ENCODE results near the gene DAGLA. TPM values are rescaled to one million over a fixed set of nuclear protein-coding genes. Genes with fewer than 3 reads are reported as not detected.

Gene DAGLA
- total and polyA plus RNA-seq, 2 experiments from 2014 or later, result 1.3 TPM

DNA sequence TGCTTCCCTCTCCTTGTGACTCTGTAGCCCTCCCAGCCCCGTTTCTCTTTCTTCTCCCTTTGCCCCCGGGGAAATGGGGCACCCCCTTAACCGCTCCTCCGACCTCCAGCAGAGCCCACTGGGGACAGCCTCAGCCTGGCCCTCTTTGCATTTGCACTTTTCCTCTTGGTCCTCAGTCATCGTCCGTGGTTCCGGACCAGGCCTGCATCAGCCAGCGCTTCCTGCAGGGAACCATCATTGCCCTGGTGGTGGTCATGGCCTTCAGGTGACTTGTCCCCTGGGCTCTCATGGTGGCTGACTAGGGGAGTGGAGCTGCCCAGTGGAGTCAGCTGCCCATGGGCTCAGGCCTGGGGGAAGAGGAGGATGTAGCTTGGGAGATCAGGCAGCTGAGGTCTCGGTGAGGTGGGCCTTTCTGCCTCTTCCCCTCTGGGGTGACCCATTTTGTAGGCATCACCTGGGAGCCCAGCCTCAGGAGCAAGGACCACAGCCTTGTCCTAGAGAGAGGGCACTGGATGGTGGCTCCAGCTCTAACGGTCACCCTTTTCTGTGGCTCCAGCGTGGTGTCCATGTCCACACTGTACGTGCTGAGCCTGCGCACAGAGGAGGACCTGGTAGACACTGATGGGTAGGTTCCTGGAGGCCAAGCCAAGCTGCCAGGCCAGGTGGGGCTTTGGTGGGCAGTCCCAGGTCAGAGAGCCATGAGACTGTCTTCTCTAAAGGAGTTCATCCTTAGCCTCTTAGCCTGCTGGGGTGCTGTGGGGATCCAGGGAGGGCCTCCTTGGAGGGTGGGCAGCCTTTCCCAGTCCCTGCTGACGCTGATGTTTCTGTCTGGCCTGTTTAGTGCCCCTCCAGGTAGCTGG, 99.7 kb downstream of the DAGLA start:
- Histone ChIP-seq H3K4me2 (ENCODE audit: unreplicated experiment) (no peak overlapping the region), H3K9me2 (ENCODE audit: insufficient read depth) (no peaks in the 10 kb centered on the region), H3K9me3 (ENCODE audit: low read depth) (no peaks in the 10 kb centered on the region), H3K27ac (no peak overlapping the region), H2AFZ (no peak overlapping the region), H3K4me3 (no peak overlapping the region), H3K4me1 (ENCODE audit: insufficient read depth) (no peaks in the 10 kb centered on the region), H3F3A (ENCODE audit: insufficient read depth) (no peaks in the 10 kb centered on the region), H3K27me3 (replicated peaks; ENCODE audit: insufficient read depth) (no peaks in the 10 kb centered on the region), H3K9ac (no peak overlapping the region), H3K79me2 (ENCODE audit: insufficient read depth) (no peaks in the 10 kb centered on the region), H4K20me1 (ENCODE audit: insufficient read depth) (no peaks in the 10 kb centered on the region), H3K36me3 (ENCODE audit: low read depth) (no peaks in the 10 kb centered on the region)
- in situ Hi-C loops (cut with MboI), result no loop called here
- TF ChIP-seq EZH2phosphoT487 (IDR thresholded peaks at IDR 0.05; ENCODE audit: insufficient read depth, low read depth) (no peak), EZH2 (IDR thresholded peaks at IDR 0.05; ENCODE audit: insufficient read depth, poor library complexity, severe bottlenecking) (no peak)
- 71 to 79% methylated on average over 14 of the region's 14 CpGs for WGBS, 2 experiments (ENCODE audit: low coverage in 1 of 2, low lambda C conversion rate in 2 of 2, missing lambda C conversion rate in 2 of 2)
- no peak for DNase-seq

DNA sequence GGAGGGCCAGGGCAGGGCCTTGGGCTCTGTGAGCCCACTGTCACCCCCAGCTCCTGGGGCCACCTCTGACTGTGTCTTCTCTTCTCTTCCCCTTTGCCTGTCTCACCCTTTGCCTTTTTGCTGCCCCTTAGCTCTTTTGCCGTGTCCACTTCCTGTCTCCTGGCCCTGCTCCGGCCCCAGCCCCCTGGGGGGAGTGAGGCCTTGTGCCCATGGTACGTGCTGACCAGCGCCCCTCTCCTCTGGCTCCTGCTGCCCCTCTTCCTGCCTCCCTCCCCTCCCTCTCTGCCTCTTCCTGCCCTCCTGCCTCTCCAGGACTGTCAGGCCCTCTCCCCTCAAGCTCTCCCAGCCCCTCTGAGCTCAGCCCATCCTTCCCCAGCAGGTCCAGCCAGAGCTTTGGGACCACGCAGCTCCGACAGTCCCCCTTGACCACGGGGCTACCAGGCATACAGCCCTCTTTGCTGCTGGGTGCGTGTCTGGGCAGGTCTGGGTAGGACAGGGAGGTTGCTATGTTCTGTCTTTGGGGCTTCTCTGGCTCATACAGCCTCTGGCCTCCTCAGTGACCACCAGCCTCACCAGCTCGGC, 100.5 kb downstream of the DAGLA start:
- Histone ChIP-seq H3K9ac (no peak overlapping the region), H2AFZ (no peak overlapping the region), H3K4me2 (ENCODE audit: unreplicated experiment) (no peak overlapping the region), H3K79me2 (ENCODE audit: insufficient read depth) (no peaks in the 10 kb centered on the region), H3K27ac (no peak overlapping the region), H3K36me3 (ENCODE audit: low read depth) (no peaks in the 10 kb centered on the region), H3K4me1 (ENCODE audit: insufficient read depth) (no peaks in the 10 kb centered on the region), H4K20me1 (ENCODE audit: insufficient read depth) (no peaks in the 10 kb centered on the region), H3K9me3 (ENCODE audit: low read depth) (no peaks in the 10 kb centered on the region), H3K27me3 (replicated peaks; ENCODE audit: insufficient read depth) (no peaks in the 10 kb centered on the region), H3K4me3 (no peak overlapping the region), H3K9me2 (ENCODE audit: insufficient read depth) (no peaks in the 10 kb centered on the region), H3F3A (ENCODE audit: insufficient read depth) (no peaks in the 10 kb centered on the region)
- in situ Hi-C loops (cut with MboI), result no loop called here
- WGBS, 2 experiments (ENCODE audit: low coverage in 1 of 2, low lambda C conversion rate in 2 of 2, missing lambda C conversion rate in 2 of 2), result 65 to 70% methylated on average over 8 to 9 of the region's 9 CpGs
- DNase-seq, result no peak
- TF ChIP-seq EZH2phosphoT487 (IDR thresholded peaks at IDR 0.05; ENCODE audit: insufficient read depth, low read depth) (no peak), EZH2 (IDR thresholded peaks at IDR 0.05; ENCODE audit: insufficient read depth, poor library complexity, severe bottlenecking) (no peak)

DNA sequence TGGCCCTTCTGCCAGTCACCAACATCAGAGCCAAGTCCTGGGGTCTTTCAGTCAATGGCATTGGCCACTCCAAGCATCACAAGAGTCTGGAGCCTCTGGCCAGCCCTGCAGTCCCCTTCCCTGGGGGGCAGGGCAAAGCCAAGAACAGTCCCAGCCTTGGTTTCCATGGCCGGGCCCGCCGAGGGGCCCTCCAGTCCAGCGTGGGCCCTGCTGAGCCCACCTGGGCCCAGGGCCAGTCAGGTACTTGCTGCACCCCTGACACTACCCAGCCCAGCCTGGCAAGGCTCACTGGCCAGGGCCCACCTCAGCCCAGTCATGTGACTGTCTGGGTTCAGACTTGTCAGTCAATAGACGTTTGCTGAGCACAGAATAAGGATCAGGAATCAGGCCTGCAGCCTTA, 101.4 kb downstream of the DAGLA start:
- no peak overlapping the region for H3K4me2 ChIP-seq (ENCODE audit: unreplicated experiment)
- WGBS, 2 experiments (ENCODE audit: low coverage in 1 of 2, low lambda C conversion rate in 2 of 2, missing lambda C conversion rate in 2 of 2), result 88 to 92% methylated on average over 5 of the region's 5 CpGs
- in situ Hi-C loops (cut with MboI), result no loop called here
- no peak for DNase-seq
- H3K9me2 ChIP-seq (ENCODE audit: insufficient read depth), result no peaks in the 10 kb centered on the region
- H3K79me2 ChIP-seq (ENCODE audit: insufficient read depth), result no peaks in the 10 kb centered on the region
- no peak overlapping the region for H3K4me3 ChIP-seq
- H3K27me3 ChIP-seq (replicated peaks; ENCODE audit: insufficient read depth), result no peaks in the 10 kb centered on the region
- no peaks in the 10 kb centered on the region for H3F3A ChIP-seq (ENCODE audit: insufficient read depth)
- no peaks in the 10 kb centered on the region for H3K36me3 ChIP-seq (ENCODE audit: low read depth)
- H4K20me1 ChIP-seq (ENCODE audit: insufficient read depth), result no peaks in the 10 kb centered on the region
- no peak overlapping the region for H3K27ac ChIP-seq
- H3K9ac ChIP-seq, result no peak overlapping the region
- no peaks in the 10 kb centered on the region for H3K9me3 ChIP-seq (ENCODE audit: low read depth)
- H2AFZ ChIP-seq, result no peak overlapping the region
- H3K4me1 ChIP-seq (ENCODE audit: insufficient read depth), result no peaks in the 10 kb centered on the region
- TF ChIP-seq EZH2 (IDR thresholded peaks at IDR 0.05; ENCODE audit: insufficient read depth, poor library complexity, severe bottlenecking) (no peak), EZH2phosphoT487 (IDR thresholded peaks at IDR 0.05; ENCODE audit: insufficient read depth, low read depth) (no peak)

DNA sequence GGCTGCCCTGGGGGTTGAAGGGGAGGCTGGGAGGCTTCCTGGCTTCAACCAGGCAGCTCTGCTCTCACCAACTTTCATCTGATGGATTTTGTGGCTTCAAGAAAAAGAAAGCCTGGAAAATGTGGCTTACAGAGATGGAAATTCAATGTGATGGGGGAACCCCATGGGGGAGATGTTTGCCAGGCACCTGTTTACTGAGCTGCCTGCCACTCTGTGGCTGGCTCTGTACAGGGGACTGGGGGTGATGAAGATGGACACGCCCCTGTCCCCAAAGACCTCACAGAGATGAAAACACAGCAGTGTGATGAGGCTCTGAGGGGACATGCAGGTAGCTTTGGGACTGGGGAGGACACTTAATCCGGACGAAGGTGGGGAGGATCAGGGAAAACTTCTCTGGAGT, 102.1 kb downstream of the DAGLA start:
- TF ChIP-seq EZH2phosphoT487 (IDR thresholded peaks at IDR 0.05; ENCODE audit: insufficient read depth, low read depth), result no peak
- no peak for TF ChIP-seq EZH2 (IDR thresholded peaks at IDR 0.05; ENCODE audit: insufficient read depth, poor library complexity, severe bottlenecking)
- 88% methylated on average over 3 of the region's 3 CpGs for WGBS, 2 experiments (ENCODE audit: low coverage in 1 of 2, low lambda C conversion rate in 2 of 2, missing lambda C conversion rate in 2 of 2)
- Histone ChIP-seq H3K4me1 (ENCODE audit: insufficient read depth) (no peaks in the 10 kb centered on the region), H3K9me2 (ENCODE audit: insufficient read depth) (no peaks in the 10 kb centered on the region), H2AFZ (no peak overlapping the region), H4K20me1 (ENCODE audit: insufficient read depth) (no peaks in the 10 kb centered on the region), H3K36me3 (ENCODE audit: low read depth) (no peaks in the 10 kb centered on the region), H3K9me3 (ENCODE audit: low read depth) (no peaks in the 10 kb centered on the region), H3K27ac (no peak overlapping the region), H3K79me2 (ENCODE audit: insufficient read depth) (no peaks in the 10 kb centered on the region), H3K27me3 (replicated peaks; ENCODE audit: insufficient read depth) (no peaks in the 10 kb centered on the region), H3F3A (ENCODE audit: insufficient read depth) (no peaks in the 10 kb centered on the region), H3K4me3 (no peak overlapping the region), H3K9ac (no peak overlapping the region), H3K4me2 (ENCODE audit: unreplicated experiment) (no peak overlapping the region)
- in situ Hi-C loops (cut with MboI), result no loop called here
- DNase-seq, result no peak

Data from GM23248 (cell line).